HCT116 (cell line): ENCODE measurements around the gene MRPL24. TPM values are rescaled to one million over a fixed set of nuclear protein-coding genes. Genes with fewer than 3 reads are reported as not detected.

Source experiments
- ATAC-seq: fragments of 200-7000 bp; cut with Tn5 transposase; 2 replicates; pipeline ENCODE4 v1.9.1; 2020; ENCODE audit warnings: mild to moderate bottlenecking, moderate library complexity
- BruUV-seq: library from RNA; stranded (reverse); fragments of 400-500 nt; replicated peaks from 2 replicates; lab custom pipeline; 2021; lab: Mats Ljungman, UMichigan
- CTCF ChIA-PET: fragments of 300-600 bp; sonication (Branson Sonifier 250); formaldehyde crosslinking; loops from one replicate; lab custom pipeline; 2021; ENCODE audit warnings: antibody characterized with exemption; lab: Charles Lee
- POLR2A ChIA-PET: fragments of 300-600, 350-600 bp; sonication (Branson Sonifier 250); formaldehyde crosslinking; loops from one replicate; lab custom pipeline; 2021; ENCODE audit warnings: antibody characterized with exemption; lab: Charles Lee
- RAD21 ChIA-PET, 2 experiments: fragments of 300-600 bp; sonication (Branson Sonifier 250); formaldehyde crosslinking; loops; one replicate each; lab custom pipeline; 2023; ENCODE audit warnings: low total read pairs in 2 of 2; ENCODE audit not compliant: uncharacterized antibody in 2 of 2, unreplicated experiment in 2 of 2, low non-redundant PET in 1 of 2; lab: Charles Lee
- DNase-seq: peaks from one replicate; pipeline ENCODE4 v3.0.0-alpha.2; 2010; ENCODE audit warnings: low read depth, low spot score
- H2AFZ ChIP-seq: fragments of 200-600 bp; shearing (Covaris generic), sonication (generic); 2 replicates; pipeline ENCODE4 v1.6.1; 2017; ENCODE audit warnings: low read depth, mixed run types, mixed read lengths, antibody characterized with exemption, low read length; ENCODE audit not compliant: poor library complexity, severe bottlenecking
- H3K27ac ChIP-seq: 2 replicates; pipeline ENCODE4 v1.5.1; 2012; ENCODE audit warnings: low read depth, low read length
- H3K27me3 ChIP-seq: fragments of 200-600 bp; sonication (generic); 2 replicates; pipeline ENCODE4 v1.6.1; 2016; ENCODE audit warnings: mixed run types, low read length, mixed read lengths; ENCODE audit not compliant: insufficient read depth
- H3K36me3 ChIP-seq, 2 experiments: fragments of 200-500 bp in 1 of 2; fragments of 200-600 bp in 1 of 2; sonication (Bioruptor generic) in 1 of 2; sonication (generic) in 1 of 2; 2 replicates each; pipeline versions ENCODE4 v1.5.1 to v1.6.1; 2014 to 2016; ENCODE audit warnings: low read length in 2 of 2, inconsistent platforms in 1 of 2, mixed read lengths in 1 of 2, mixed run types in 1 of 2; ENCODE audit not compliant: insufficient read depth in 2 of 2, control insufficient read depth in 1 of 2
- H3K4me1 ChIP-seq, 2 experiments: fragments of 200-600 bp in 1 of 2; sonication (generic) in 1 of 2; 2 replicates each; pipeline versions ENCODE4 v1.5.1 to v1.6.1; 2012 to 2017; ENCODE audit warnings: low read length in 2 of 2, inconsistent platforms in 1 of 2, mild to moderate bottlenecking in 1 of 2, mixed read lengths in 1 of 2, mixed run types in 1 of 2, moderate library complexity in 1 of 2; ENCODE audit not compliant: insufficient read depth in 2 of 2, control insufficient read depth in 1 of 2
- H3K4me2 ChIP-seq: fragments of 200-600 bp; sonication (generic); 2 replicates; pipeline ENCODE4 v1.6.1; 2017; ENCODE audit warnings: mixed run types, low read length, mixed read lengths
- H3K4me3 ChIP-seq, 2 experiments: fragments of 200-600 bp in 1 of 2; sonication (generic) in 1 of 2; replicated peaks in 1 of 2; 2 replicates each; pipeline ENCODE4 v1.5.1; 2011 to 2016; ENCODE audit warnings: low read length in 2 of 2, control low read depth in 1 of 2, low read depth in 1 of 2, mild to moderate bottlenecking in 1 of 2, mixed read lengths in 1 of 2, mixed run types in 1 of 2
- H3K79me2 ChIP-seq: fragments of 200-600 bp; sonication (generic); 2 replicates; pipeline ENCODE4 v1.6.1; 2017; ENCODE audit warnings: mild to moderate bottlenecking, mixed run types, low read length, moderate library complexity, mixed read lengths; ENCODE audit not compliant: insufficient read depth
- H3K9ac ChIP-seq: fragments of 200-600 bp; sonication (generic); 2 replicates; pipeline ENCODE4 v1.6.1; 2016; ENCODE audit warnings: low read length, mixed read lengths
- H3K9me2 ChIP-seq: fragments of 200-600 bp; sonication (generic), shearing (Covaris generic); 2 replicates; pipeline ENCODE4 v1.6.1; 2017; ENCODE audit warnings: mixed run types, mild to moderate bottlenecking, moderate library complexity; ENCODE audit not compliant: insufficient read depth
- H3K9me3 ChIP-seq, 2 experiments: fragments of 200-500 bp in 1 of 2; fragments of 200-600 bp in 1 of 2; sonication (Bioruptor generic) in 1 of 2; sonication (generic) in 1 of 2; 2 replicates each; pipeline ENCODE4 v1.6.1; 2014 to 2017; ENCODE audit warnings: low read length in 2 of 2, mixed read lengths in 2 of 2, inconsistent platforms in 1 of 2, low read depth in 1 of 2, mild to moderate bottlenecking in 1 of 2, mixed run types in 1 of 2, moderate library complexity in 1 of 2; ENCODE audit not compliant: control insufficient read depth in 1 of 2, insufficient read depth in 1 of 2
- H4K20me1 ChIP-seq: fragments of 200-600 bp; sonication (generic), shearing (Covaris generic); 2 replicates; pipeline ENCODE4 v1.6.1; 2017; ENCODE audit warnings: mixed run types, mild to moderate bottlenecking, moderate library complexity; ENCODE audit not compliant: insufficient read depth
- ATF3 ChIP-seq: IDR thresholded peaks from 2 replicates; pipeline ENCODE4 v1.6.1; 2012
- CBX3 ChIP-seq: IDR thresholded peaks from 2 replicates; pipeline ENCODE4 v1.6.1; 2012; ENCODE audit warnings: low read depth
- CEBPB ChIP-seq: IDR thresholded peaks from 2 replicates; pipeline ENCODE4 v1.6.1; 2012; ENCODE audit warnings: low read depth
- CTCF ChIP-seq, 3 experiments: fragments of 200-600 bp in 1 of 3; sonication (generic) in 1 of 3; IDR thresholded peaks in 2 of 3; conservative IDR thresholded peaks in 1 of 3; 2 replicates each; pipeline ENCODE4 v1.5.1; 2012 to 2017; ENCODE audit warnings: low read depth in 2 of 3, low read length in 2 of 3, antibody characterized with exemption in 1 of 3, borderline replicate concordance in 1 of 3, control low read depth in 1 of 3, mild to moderate bottlenecking in 1 of 3, mixed read lengths in 1 of 3, mixed run types in 1 of 3, moderate library complexity in 1 of 3; ENCODE audit not compliant: insufficient read depth in 1 of 3
- EGR1 ChIP-seq: IDR thresholded peaks from 2 replicates; pipeline ENCODE4 v1.6.1; 2012; ENCODE audit warnings: low read depth
- ELF1 ChIP-seq: IDR thresholded peaks from 2 replicates; pipeline ENCODE4 v1.6.1; 2012; ENCODE audit warnings: low read depth, borderline replicate concordance
- EZH2 ChIP-seq: fragments of 200-600 bp; sonication (generic); IDR thresholded peaks from 2 replicates; pipeline ENCODE4 v1.6.1; 2017; ENCODE audit warnings: antibody characterized with exemption, mixed run types
- EZH2phosphoT487 ChIP-seq: fragments of 200-600 bp; IDR thresholded peaks from 2 replicates; pipeline ENCODE4 v1.6.1; 2018; ENCODE audit warnings: antibody characterized with exemption, borderline replicate concordance
- FOSL1 ChIP-seq: IDR thresholded peaks from 2 replicates; pipeline ENCODE4 v1.6.1; 2012; ENCODE audit warnings: low read depth
- JUND ChIP-seq: IDR thresholded peaks from 2 replicates; pipeline ENCODE4 v1.6.1; 2012
- MAX ChIP-seq: IDR thresholded peaks from 2 replicates; pipeline ENCODE4 v1.6.1; 2012
- POLR2A ChIP-seq: IDR thresholded peaks from 2 replicates; pipeline ENCODE4 v1.7.0; 2011; ENCODE audit warnings: borderline replicate concordance; ENCODE audit not compliant: insufficient read depth, insufficient read length; ENCODE audit errors: extremely low read depth
- POLR2AphosphoS5 ChIP-seq: IDR thresholded peaks from 2 replicates; pipeline ENCODE4 v1.6.1; 2011; ENCODE audit warnings: mild to moderate bottlenecking, low read depth, low read length, moderate library complexity
- RAD21 ChIP-seq: IDR thresholded peaks from 2 replicates; pipeline ENCODE4 v1.6.1; 2012; ENCODE audit warnings: low read depth, mild to moderate bottlenecking
- SIN3A ChIP-seq: IDR thresholded peaks from 2 replicates; pipeline ENCODE4 v1.6.1; 2012; ENCODE audit warnings: low read depth
- SP1 ChIP-seq: IDR thresholded peaks from 2 replicates; pipeline ENCODE4 v1.6.1; 2012; ENCODE audit warnings: low read depth
- SRF ChIP-seq: IDR thresholded peaks from 2 replicates; pipeline ENCODE4 v1.6.1; 2012; ENCODE audit warnings: low read depth
- YY1 ChIP-seq: IDR thresholded peaks from 2 replicates; pipeline ENCODE4 v1.6.1; 2011; ENCODE audit warnings: low read length, low read depth, moderate library complexity, mild to moderate bottlenecking; ENCODE audit not compliant: insufficient replicate concordance; ENCODE audit errors: extremely low read depth
- ZBTB33 ChIP-seq: IDR thresholded peaks from 2 replicates; pipeline ENCODE4 v1.6.1; 2011; ENCODE audit warnings: mild to moderate bottlenecking, low read length, moderate library complexity; ENCODE audit not compliant: insufficient replicate concordance; ENCODE audit errors: extremely low read depth
- ZFX ChIP-seq: fragments of 450-650 bp; IDR thresholded peaks from 2 replicates; pipeline ENCODE4 v1.6.1; 2017
- ZNF274 ChIP-seq: fragments of 200-500 bp; sonication (Bioruptor generic); IDR thresholded peaks from 2 replicates; pipeline ENCODE4 v1.6.1; 2014; ENCODE audit warnings: mild to moderate bottlenecking, low read depth, low read length, inconsistent platforms
- intact Hi-C: fragments of 100-400 bp; cut with micrococcal nuclease; formaldehyde crosslinking; loops from 2 replicates; pipeline ENCODE4 v1.10.0; 2022
- total RNA-seq: library from RNA; stranded (reverse); gene quantifications from one replicate; pipeline ENCODE4 v1.2.1, GENCODE V29; 2021; ENCODE audit not compliant: unreplicated experiment

Gene MRPL24
- total RNA-seq, 1 experiment from 2014 or later, result 111 TPM

- no peak for TF ChIP-seq ELF1
- no peak for TF ChIP-seq EZH2
- TF ChIP-seq RAD21, result no peak
- no peak for TF ChIP-seq JUND
- TF ChIP-seq FOSL1, result no peak
- no peak for TF ChIP-seq CBX3
- no peak for TF ChIP-seq POLR2A
These were observed 43.4 kb downstream of the MRPL24 start (continued) for GRCh38 chr1:156697481-156697880.

GRCh38 chr1:156696755-156697154, 44.1 kb downstream of the MRPL24 start:
- H3K79me2 ChIP-seq, result 0 out of 2 replicates have a peak, but pooled peaks cover 4% of the 10 kb centered on the region
- no peaks in the 10 kb centered on the region for H3K9me2 ChIP-seq
- BruUV-seq, result no TSS peak
- intact Hi-C loops, result no loop called here
- no peak overlapping the region for H3K9ac ChIP-seq
- no peak overlapping the region for H3K27ac ChIP-seq
- ATAC-seq (no peak), DNase-seq (no peak)
- peaks cover 22 to 24% of the 10 kb centered on the region in 2 experiments; a peak in 3 of 4 replicates for H3K36me3 ChIP-seq
- H3K4me3 ChIP-seq, result no peak overlapping the region
- RAD21 ChIA-PET, result no interaction called here
- no peak overlapping the region for H2AFZ ChIP-seq
- TF ChIP-seq FOSL1 (no peak), EGR1 (no peak), ZBTB33 (no peak), SRF (no peak), POLR2A (no peak), CEBPB (no peak), ATF3 (no peak), YY1 (no peak), CTCF (IDR thresholded peaks at IDR 0.05 in 2 of 3, conservative IDR thresholded peaks at IDR 0.05 in 1 of 3; ENCODE audit: borderline replicate concordance in 1 of 3, insufficient read depth in 1 of 3, low read depth in 2 of 3, low read length in 2 of 3) (no peak), ELF1 (no peak), SIN3A (no peak), EZH2phosphoT487 (no peak), ZFX (no peak), MAX (no peak), SP1 (no peak), ZNF274 (no peak), POLR2AphosphoS5 (no peak)
- H3K27me3 ChIP-seq, result no peaks in the 10 kb centered on the region
- H3K4me2 ChIP-seq, result no peak overlapping the region
- POLR2A ChIA-PET, result no interaction called here
- no peaks in the 10 kb centered on the region for H4K20me1 ChIP-seq
- CTCF ChIA-PET, result interaction anchor here (0.9 kb wide), 1 partner anchor 9 kb away, joined by 5 read pairs; the partner anchor contains the start of gene CRABP2
- peaks cover 29 to 36% of the 10 kb centered on the region in 2 experiments for H3K4me1 ChIP-seq
- H3K9me3 ChIP-seq, result no peaks in the 10 kb centered on the region
